ENCODE results near the gene GPR26.

GPR26 gene

DNA sequence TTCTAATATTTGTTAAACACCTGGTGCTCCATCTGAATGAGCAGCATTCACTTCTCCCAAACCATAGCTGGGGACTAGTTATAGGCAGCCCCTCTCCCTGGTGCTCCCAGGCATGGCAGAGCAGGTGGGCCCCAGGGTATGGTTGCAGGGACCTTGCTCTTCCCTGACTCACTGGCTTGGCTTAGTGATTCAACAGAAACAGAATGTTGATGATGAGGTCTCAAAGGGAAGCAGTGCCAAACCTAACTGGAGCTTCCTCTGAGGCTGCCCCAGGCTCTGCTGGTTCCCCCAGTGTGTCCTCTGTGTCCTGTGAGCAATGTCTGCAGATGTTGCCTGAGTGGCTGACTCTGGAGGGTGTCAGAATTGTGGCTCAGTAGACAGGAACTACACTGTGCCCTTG lies 3.7 kb downstream of the GPR26 start:
- Histone ChIP-seq H3K4me1 (ENCODE audit: control insufficient read depth, insufficient read depth, low read length) (no peaks in the 10 kb centered on the region), H3K9me3 (ENCODE audit: control insufficient read depth, insufficient read depth, low read depth, low read length) (no peaks in the 10 kb centered on the region), H3K36me3 (ENCODE audit: control insufficient read depth in 2 of 2, insufficient read depth in 1 of 2, low read length in 2 of 2) (no peaks in the 10 kb centered on the region), H3K27ac (ENCODE audit: extremely low read depth, low read depth, low read length) (no peak overlapping the region), H3K4me3 (ENCODE audit: low read depth, low read length) (no peak overlapping the region)
- ChIA-PET CTCF (interaction anchor here (0.6 kb wide), 1 partner anchor 287 kb away, joined by 3 read pairs; no protein-coding TSS in a partner anchor), POLR2A (no interaction called here)
- TF ChIP-seq OSR2 (tag by site-specific recombination; IDR thresholded peaks at IDR 0.05) = no peak
- no peak for TF ChIP-seq ZNF112 (tag by site-specific recombination; IDR thresholded peaks at IDR 0.05)
- TF ChIP-seq ZNF433 (tag by site-specific recombination; IDR thresholded peaks at IDR 0.05; ENCODE audit: low read depth) = no peak

DNA sequence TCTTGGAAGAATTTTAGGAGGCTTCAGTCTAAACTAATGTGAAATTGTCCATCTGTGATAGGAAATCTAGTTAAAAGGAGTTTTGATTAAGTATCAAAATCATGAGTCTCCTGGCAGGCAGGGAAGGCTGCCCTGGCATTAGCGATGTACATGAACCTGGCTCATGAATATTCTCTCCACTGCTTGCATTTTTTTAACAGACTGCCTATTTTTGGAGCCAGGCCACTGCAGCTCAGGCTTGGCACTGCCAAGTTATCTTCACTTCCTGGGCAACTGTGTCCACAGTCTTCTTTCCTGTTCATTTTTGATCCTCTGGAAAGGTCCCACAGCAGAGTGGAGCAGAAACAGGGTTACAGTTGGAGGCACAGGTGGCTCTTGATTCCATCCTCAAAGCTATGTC lies 7.0 kb downstream of the GPR26 start:
- Histone ChIP-seq H3K36me3 (ENCODE audit: control insufficient read depth in 2 of 2, insufficient read depth in 1 of 2, low read length in 2 of 2) (no peaks in the 10 kb centered on the region), H3K4me1 (ENCODE audit: control insufficient read depth, insufficient read depth, low read length) (no peaks in the 10 kb centered on the region), H3K4me3 (ENCODE audit: low read depth, low read length) (no peak overlapping the region), H3K9me3 (ENCODE audit: control insufficient read depth, insufficient read depth, low read depth, low read length) (no peaks in the 10 kb centered on the region), H3K27ac (ENCODE audit: extremely low read depth, low read depth, low read length) (no peak overlapping the region)
- ChIA-PET CTCF (interaction anchor here (0.6 kb wide), 1 partner anchor 223 kb away, joined by 3 read pairs; no protein-coding TSS in a partner anchor), POLR2A (no interaction called here)
- TF ChIP-seq, protein P1, sequence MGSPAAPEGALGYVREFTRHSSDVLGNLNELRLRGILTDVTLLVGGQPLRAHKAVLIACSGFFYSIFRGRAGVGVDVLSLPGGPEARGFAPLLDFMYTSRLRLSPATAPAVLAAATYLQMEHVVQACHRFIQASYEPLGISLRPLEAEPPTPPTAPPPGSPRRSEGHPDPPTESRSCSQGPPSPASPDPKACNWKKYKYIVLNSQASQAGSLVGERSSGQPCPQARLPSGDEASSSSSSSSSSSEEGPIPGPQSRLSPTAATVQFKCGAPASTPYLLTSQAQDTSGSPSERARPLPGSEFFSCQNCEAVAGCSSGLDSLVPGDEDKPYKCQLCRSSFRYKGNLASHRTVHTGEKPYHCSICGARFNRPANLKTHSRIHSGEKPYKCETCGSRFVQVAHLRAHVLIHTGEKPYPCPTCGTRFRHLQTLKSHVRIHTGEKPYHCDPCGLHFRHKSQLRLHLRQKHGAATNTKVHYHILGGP (tag by site-specific recombination; IDR thresholded peaks at IDR 0.05) = no peak
- no peak for TF ChIP-seq ZNF660 (tag by site-specific recombination; IDR thresholded peaks at IDR 0.05)
- TF ChIP-seq, protein P2, sequence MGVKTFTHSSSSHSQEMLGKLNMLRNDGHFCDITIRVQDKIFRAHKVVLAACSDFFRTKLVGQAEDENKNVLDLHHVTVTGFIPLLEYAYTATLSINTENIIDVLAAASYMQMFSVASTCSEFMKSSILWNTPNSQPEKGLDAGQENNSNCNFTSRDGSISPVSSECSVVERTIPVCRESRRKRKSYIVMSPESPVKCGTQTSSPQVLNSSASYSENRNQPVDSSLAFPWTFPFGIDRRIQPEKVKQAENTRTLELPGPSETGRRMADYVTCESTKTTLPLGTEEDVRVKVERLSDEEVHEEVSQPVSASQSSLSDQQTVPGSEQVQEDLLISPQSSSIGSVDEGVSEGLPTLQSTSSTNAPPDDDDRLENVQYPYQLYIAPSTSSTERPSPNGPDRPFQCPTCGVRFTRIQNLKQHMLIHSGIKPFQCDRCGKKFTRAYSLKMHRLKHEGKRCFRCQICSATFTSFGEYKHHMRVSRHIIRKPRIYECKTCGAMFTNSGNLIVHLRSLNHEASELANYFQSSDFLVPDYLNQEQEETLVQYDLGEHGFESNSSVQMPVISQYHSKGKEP (tag by site-specific recombination; IDR thresholded peaks at IDR 0.05) = no peak
- no peak for TF ChIP-seq MZF1 (tag by site-specific recombination; IDR thresholded peaks at IDR 0.05; ENCODE audit: borderline replicate concordance)
- no peak for TF ChIP-seq ZNF221 (tag by site-specific recombination; IDR thresholded peaks at IDR 0.05; ENCODE audit: borderline replicate concordance)
- no peak for TF ChIP-seq ZNF529 (tag by site-specific recombination; IDR thresholded peaks at IDR 0.05; ENCODE audit: insufficient replicate concordance)
- TF ChIP-seq ZNF335 (tag by site-specific recombination; conservative IDR thresholded peaks at IDR 0.05) = no peak
- TF ChIP-seq SCRT2 (tag by site-specific recombination; IDR thresholded peaks at IDR 0.05) = no peak
- TF ChIP-seq ZBTB1 (tag by site-specific recombination; IDR thresholded peaks at IDR 0.05) = no peak
- TF ChIP-seq ZFHX2 (tag by site-specific recombination; conservative IDR thresholded peaks at IDR 0.05) = no peak
- no peak for TF ChIP-seq ZNF302 (tag by site-specific recombination; IDR thresholded peaks at IDR 0.05; ENCODE audit: low read depth)
- TF ChIP-seq ZXDB (tag by site-specific recombination; IDR thresholded peaks at IDR 0.05) = no peak
- no peak for TF ChIP-seq ZNF530 (tag by site-specific recombination; IDR thresholded peaks at IDR 0.05; ENCODE audit: low read depth)
- TF ChIP-seq ZNF10 (tag by site-specific recombination; IDR thresholded peaks at IDR 0.05) = no peak

DNA sequence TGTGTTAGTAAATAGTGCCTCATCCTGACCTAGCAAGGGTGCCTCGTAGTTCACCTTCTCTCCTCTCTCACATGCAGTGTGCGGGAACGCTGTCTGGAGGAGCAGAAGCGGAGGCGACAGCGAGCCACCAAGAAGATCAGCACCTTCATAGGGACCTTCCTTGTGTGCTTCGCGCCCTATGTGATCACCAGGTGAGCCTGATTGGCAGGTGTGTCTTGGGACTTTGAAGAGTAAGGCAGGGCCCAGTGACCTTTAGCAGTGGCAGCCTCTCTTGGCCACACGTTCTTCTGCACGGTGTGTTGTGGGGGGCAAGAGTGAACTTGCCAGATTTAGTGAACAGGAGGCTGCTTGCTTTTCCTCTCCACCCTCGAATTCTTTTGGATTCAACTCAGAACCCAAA lies 8.6 kb downstream of the GPR26 start:
- POLR2A ChIA-PET = no interaction called here

More for the DNA sequence above, 8.6 kb downstream of the GPR26 start:
- no peaks in the 10 kb centered on the region for H3K9me3 ChIP-seq (ENCODE audit: control insufficient read depth, insufficient read depth, low read depth, low read length)
- CTCF ChIA-PET = no interaction called here
- H3K36me3 ChIP-seq (ENCODE audit: control insufficient read depth in 2 of 2, insufficient read depth in 1 of 2, low read length in 2 of 2) = no peaks in the 10 kb centered on the region
- no peaks in the 10 kb centered on the region for H3K4me1 ChIP-seq (ENCODE audit: control insufficient read depth, insufficient read depth, low read length)
- no peak for TF ChIP-seq MYNN (tag by site-specific recombination; IDR thresholded peaks at IDR 0.05; ENCODE audit: borderline replicate concordance)
- TF ChIP-seq ZNF768 (tag by site-specific recombination; IDR thresholded peaks at IDR 0.05) = no peak
- TF ChIP-seq TCF7L2 (IDR thresholded peaks at IDR 0.05; ENCODE audit: borderline replicate concordance, low read depth, low read length) = no peak
- TF ChIP-seq ZEB2 (tag by site-specific recombination; IDR thresholded peaks at IDR 0.05) = no peak
- TF ChIP-seq ZNF510 (tag by site-specific recombination; IDR thresholded peaks at IDR 0.05; ENCODE audit: insufficient replicate concordance) = no peak
- TF ChIP-seq, protein P3, sequence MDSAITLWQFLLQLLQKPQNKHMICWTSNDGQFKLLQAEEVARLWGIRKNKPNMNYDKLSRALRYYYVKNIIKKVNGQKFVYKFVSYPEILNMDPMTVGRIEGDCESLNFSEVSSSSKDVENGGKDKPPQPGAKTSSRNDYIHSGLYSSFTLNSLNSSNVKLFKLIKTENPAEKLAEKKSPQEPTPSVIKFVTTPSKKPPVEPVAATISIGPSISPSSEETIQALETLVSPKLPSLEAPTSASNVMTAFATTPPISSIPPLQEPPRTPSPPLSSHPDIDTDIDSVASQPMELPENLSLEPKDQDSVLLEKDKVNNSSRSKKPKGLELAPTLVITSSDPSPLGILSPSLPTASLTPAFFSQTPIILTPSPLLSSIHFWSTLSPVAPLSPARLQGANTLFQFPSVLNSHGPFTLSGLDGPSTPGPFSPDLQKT (IDR thresholded peaks at IDR 0.05; ENCODE audit: borderline replicate concordance, low read depth, low read length) = no peak
- no peak for TF ChIP-seq ZNF140 (tag by site-specific recombination; IDR thresholded peaks at IDR 0.05)
- no peak overlapping the region for H3K27ac ChIP-seq (ENCODE audit: extremely low read depth, low read depth, low read length)
- H3K4me3 ChIP-seq (ENCODE audit: low read depth, low read length) = no peak overlapping the region

All from HEK293 (cell line).